Measurements from ENCODE around the gene RCC2.

RCC2 gene

DNA sequence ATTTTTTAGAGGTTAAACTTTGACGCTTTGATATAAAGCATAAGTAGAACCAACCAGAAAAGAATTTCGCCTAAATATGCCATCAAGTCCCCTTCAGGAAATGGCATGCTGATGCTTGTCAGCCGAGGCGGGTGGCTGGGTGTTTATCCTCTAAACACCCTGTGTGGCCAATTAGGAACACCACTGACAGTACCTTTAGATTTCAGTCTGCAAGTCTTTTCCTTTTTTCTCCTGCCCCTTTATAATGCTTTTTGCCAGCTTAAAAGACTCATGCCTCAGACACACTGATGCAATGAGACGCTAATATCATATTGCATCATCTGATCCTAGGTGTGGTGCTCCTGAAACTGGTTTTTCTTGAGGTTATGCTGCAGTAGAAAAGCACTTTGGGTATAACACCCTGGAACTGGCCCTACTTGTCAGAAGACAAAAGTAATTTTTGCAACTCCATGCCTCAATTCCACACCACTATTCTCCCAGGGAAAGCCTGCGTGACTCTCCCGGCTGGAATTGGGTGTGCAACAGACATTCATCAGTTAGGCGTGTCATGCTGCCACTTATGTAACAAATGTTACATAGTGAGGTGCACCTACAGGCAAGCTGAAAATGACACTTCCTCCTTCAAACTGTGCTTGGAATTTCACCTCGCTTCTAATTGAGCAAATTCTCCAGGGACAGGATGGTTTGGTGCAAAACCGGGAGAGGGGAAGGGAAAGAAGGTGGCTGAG is 2.0 kb upstream of the RCC2 start:
- no peak for DNase-seq

GRCh38 chr1:17440827-17441168 is 1.3 kb upstream of the RCC2 start:
- DNase-seq, result no peak

DNA sequence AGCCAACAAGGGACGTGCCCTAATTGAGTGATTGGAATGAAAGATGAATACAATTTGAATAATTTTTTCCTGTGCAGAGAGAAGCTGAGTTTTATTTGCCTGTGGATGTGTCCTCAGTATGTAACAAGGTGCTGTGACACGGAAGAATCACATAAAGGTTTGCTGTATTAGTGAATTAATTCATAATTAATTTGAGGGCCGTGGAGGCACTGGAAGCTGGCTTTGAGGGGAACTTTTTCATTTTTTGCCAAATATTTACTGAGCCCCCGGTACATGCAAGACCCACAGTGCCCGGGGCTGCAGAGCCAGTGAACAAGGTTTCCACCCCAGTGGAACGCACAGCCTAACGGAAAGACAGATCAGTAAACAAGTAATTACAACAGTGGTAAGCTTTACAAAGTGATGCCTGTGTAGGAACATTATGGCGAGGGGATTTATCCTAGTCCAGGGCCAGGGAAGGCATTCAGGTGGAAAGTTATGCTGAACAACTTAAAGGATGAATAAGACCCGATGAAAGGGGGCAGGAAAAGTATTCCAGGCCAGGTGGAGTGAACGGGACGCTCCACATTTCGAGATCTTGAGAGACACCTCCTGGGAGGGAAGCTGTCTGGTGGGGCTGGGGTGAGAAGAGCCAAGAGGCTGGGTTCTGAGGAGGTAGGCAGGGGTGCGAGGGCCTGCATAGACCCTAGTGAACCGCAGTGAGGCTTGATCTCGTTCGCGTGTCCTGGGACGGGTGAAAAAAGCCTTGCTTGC is 773 bp upstream of the RCC2 start:
- no peak for DNase-seq

- DNase-seq, result peak; percentile 91 to 92
Observed at GRCh38 chr1:17438318-17439249, 893 bp downstream of the RCC2 start.

- peak; percentile 35 to 41 for DNase-seq
Observed at GRCh38 chr1:17437580-17438317, 1.7 kb downstream of the RCC2 start.

- DNase-seq, result no peak
Observed at GRCh38 chr1:17437260-17437579, 2.3 kb downstream of the RCC2 start.

DNA sequence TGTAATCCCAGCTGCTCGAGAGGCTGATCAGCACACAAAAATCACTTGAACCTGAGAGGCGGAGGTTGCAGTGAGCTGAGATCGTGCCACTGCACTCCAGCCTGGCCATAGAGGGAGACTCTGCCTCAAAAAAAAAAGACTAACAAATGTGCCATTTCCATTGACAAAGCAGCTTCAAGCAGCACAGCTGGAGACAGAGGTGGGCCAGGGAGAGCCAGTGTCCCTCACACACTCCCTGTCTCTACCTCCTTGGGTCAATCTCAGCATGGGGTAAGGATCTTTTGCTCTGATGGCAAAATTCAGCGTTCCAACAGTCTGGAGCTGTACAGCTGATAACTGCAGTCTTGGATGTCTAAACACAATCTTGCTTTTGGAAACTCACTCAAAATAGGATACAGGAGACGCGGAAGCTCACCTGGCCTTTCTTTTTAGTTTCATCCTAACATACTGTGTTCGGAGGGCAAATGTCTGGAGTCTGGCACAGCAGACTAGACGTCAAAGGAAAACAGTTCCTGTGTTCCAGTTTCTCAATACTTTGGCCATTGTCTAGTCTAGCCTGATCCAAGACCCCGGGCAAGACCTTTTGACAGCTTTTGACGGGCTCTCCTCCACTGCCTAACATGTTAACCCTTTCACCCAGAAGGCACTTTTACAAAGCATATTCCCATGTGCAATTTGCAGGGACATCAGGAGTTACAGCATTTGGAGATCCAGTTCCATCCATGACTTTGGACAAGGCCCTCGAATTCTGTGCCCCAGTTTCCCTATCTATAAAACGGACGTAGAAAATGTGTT is 2.9 kb downstream of the RCC2 start:
- DNase-seq, result no peak

DNA sequence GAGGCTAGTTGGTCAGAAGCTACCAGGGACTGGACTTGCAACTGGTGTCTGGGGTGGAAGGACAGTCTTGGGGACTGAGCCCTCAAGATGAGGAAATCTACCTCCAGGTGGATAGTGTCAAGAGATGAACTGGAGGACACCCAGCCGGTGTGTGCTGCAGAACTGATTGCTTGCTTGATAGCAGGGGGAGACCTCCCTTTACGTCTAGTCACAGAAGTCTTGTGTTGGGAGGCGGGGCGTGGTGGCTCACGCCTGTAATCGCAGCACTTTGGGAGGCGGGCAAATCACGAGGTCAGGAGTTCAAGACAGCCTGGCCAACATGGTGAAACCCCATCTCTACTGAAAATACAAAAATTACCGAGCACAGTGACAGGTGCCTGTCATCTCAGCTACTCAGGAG is 4.9 kb downstream of the RCC2 start:
- no peak for DNase-seq

DNA sequence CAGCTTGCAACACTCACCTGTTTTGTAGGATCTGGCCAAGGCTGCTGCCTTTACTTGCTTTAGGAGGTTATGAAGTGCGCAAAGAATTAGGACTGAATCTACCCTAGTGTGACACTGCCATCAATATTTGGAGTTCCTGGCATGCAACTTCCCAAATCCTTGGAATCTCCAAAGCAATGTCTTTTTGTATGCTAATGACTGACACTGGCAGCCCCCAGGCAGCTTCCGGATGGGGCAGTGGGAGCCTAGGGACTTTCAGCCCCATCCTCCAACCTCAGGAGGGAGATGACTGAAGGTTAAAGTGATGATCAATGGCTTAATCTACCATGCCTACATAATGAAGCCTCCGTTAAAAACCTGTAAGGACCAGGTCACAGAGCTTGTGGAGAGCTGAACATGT is 5.5 kb downstream of the RCC2 start:
- DNase-seq, result no peak

- no peak for DNase-seq
Observed at GRCh38 chr1:17433261-17433660, 6.2 kb downstream of the RCC2 start.

GRCh38 chr1:17432412-17432811 is 7.1 kb downstream of the RCC2 start:
- no peak for DNase-seq

- no peak for DNase-seq
Observed at GRCh38 chr1:17429183-17429582, 10.3 kb downstream of the RCC2 start.

- DNase-seq, result no peak
Observed at GRCh38 chr1:17427696-17428660, 11.5 kb downstream of the RCC2 start.

DNA sequence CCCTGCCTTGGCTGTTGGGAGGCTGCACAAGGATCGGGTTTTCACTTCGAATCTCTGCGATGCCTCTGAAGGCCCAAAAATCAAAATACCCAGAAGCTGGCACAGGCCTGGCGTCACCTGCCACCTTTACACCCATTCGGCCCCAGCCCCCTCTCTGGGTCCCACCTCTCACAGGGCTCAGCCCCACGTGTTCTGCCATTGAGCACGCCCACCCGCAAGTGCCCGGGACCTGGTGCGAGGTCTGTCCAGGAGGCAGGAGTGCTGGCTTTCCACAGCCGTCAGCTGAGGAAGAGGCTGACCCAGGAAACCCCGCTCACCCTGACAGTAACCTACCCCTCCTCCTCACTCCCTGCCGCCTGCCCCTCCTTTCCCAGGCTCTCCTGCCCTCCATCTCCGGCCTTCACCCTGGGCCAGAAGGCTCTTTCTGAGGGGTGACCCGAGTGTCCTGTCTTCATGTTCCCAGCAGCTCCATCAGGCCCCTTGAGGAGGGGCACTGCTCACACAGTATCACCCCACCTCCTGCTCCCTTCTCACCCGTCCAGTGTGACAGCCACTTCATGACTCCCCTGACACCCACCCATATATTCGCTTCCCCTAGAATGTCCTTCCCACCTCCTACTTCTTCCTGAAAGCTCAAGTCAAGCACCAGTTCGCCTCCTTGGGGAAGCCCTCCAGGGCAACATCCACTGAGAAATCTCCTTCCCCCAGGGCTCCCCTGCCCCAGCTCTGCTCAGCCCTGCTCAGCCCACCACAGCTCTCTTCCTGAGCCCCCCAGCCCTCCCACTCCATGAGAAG is 13.5 kb downstream of the RCC2 start:
- DNase-seq, result peak; percentile 43 to 79

DNA sequence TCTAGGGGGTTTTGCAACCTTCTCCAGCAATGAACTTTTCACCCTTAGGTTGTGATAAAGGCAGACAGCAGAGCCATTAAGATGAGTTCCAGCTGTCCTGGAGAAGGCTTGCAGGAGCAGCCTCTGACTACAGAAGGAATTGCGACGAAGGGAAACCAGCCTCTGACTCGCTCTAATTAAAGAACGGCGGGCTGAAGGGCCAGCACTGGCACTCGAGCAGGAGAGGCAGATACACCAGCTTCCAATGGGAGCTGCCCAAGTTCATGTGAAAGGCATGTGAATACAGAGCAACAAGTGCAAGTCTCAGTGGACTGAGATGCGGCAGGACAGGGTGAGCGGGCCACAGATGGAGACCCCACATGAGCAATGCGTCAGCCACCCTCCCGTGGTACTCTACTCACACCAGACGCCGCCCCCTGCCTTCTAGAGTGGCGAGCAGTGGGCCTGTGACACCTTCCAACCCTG is 15.7 kb downstream of the RCC2 start:
- DNase-seq, result no peak

GRCh38 chr1:17422461-17422860 is 17.0 kb downstream of the RCC2 start:
- no peak for DNase-seq

DNA sequence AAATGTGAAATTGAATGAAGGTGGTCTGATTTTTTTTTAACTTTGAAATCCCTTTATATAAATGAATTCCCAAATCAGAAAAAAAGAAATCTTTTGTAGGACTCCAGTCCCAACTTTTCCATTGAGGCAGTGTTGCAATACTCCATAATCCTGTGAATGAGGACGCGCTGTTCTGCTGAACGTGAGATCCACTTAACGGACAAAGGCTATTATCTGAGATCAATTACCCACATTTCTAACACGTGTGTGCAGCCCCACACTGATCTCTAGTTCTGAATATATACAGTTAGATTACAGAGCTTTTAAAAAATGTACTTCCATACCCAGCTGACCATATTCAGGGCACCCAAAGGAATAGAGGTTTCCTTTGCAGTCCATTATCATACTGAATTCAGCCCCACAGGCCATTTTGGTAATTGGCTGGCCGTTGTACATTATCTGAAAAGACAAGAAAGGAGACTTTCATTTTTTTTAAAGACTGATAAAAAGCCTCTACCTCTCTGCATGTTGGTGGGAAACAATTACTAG is 19.0 kb downstream of the RCC2 start:
- no peak for DNase-seq

GRCh38 chr1:17419626-17420328 is 19.7 kb downstream of the RCC2 start:
- DNase-seq, result peak; percentile 25 to 77

DNA sequence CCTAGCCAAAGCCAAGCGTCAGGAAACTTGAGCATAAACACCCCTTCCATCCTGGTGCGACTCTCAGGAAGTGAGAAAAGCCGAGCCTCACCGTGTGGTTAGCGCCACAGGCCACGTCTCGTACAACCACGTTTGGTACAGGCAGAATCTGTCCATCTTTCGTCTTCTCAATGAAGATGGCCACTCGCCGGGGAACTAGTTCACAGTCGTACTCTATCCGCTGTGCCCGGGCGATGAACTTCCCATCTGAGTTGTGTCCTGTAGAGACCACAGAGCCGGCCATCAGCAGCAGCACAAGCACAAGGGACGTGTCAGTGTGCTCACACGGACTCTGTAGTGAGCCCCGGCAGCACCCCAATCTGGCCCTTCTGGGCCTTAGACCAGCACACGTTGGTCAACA is 23.1 kb downstream of the RCC2 start:
- DNase-seq, result no peak
